GM18861 (cell line): ENCODE data around the gene CCDC186.
"Not testable (repeated sequence)": the region's sequence is repeated elsewhere in the genome, so short reads cannot be mapped to it uniquely, and the experiment has no call there.

Source experiments
- ATAC-seq: cut with Tn5 transposase; IDR thresholded peaks from one replicate; pipeline ENCODE4 v1.9.1; 2021; ENCODE audit not compliant: unreplicated experiment

The CCDC186 gene

DNA sequence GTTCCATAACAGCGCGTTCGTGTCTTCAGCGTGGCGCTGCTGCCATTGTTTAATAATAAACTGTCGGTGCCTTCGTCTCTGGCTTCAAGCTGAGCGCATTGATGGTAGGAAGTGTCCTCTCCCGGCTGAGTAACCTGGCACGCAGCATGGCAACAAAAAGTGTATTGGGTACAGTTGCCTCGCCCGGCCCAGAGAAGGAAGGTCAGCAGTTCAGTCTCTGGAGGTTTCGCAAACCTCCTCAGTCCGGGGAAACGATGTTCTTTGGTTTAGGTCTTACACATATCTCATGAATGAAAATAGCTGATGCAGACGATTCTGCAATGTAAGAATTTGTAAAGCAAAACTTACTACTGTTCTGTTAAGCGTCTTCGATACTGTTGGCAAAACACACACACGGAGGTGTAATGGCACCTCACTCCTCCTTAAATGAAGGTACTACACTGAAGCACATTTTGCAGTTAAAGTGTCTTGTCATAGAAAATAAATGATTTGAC is 739 bp upstream of the CCDC186 start:
- ATAC-seq, result peak; percentile 14

- no peak for ATAC-seq
Observed at GRCh38 chr10:114173603-114173920, 441 bp downstream of the CCDC186 start.

- no peak for ATAC-seq
Observed at GRCh38 chr10:114172776-114173602, 1.0 kb downstream of the CCDC186 start.

GRCh38 chr10:114172216-114172615 is 1.8 kb downstream of the CCDC186 start:
- ATAC-seq, result peak; percentile 27

GRCh38 chr10:114168450-114169009 is 5.5 kb downstream of the CCDC186 start:
- ATAC-seq, result no peak

GRCh38 chr10:114167985-114168384 is 6.0 kb downstream of the CCDC186 start:
- no peak for ATAC-seq

GRCh38 chr10:114166494-114166893 is 7.5 kb downstream of the CCDC186 start:
- no peak for ATAC-seq

- ATAC-seq, result no peak
Observed at GRCh38 chr10:114166043-114166442, 8.0 kb downstream of the CCDC186 start.

DNA sequence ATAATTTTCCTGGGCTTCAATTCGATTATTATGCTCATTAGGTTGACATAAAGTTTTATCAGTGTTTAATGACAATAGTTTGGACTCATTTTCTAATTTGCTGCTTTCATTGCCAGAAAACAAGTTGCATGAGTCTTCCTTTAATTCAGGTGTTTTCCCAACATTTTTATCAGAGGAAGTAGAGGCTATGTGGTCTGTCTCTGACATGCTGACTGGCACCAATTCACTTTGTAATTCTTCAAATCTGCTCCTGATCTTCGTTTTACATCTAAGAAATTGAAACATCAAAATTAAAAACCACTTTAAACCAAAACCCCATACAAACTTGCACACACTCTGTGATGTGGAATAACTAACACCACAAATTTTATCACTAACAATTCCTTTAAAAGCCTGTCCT is 10.9 kb downstream of the CCDC186 start:
- no peak for ATAC-seq

DNA sequence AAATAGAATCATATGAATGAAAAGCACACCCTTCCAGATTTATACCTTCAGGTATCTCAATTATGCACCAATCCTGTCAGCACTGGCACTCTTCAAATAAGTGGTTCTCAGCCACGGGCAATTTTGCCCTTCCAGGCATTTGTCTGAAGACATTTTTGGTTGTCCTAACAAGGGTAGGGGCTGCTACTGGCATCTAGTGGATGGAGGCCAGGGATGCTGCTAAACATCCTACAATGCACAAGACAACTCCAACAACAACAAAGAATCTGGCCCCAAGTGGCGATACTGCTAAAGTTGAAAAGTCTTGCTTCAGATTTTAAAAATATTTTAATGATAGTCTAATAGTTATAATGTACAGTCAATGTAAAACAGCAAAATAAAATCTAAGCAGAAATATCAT is 16.1 kb downstream of the CCDC186 start:
- ATAC-seq, result no peak

DNA sequence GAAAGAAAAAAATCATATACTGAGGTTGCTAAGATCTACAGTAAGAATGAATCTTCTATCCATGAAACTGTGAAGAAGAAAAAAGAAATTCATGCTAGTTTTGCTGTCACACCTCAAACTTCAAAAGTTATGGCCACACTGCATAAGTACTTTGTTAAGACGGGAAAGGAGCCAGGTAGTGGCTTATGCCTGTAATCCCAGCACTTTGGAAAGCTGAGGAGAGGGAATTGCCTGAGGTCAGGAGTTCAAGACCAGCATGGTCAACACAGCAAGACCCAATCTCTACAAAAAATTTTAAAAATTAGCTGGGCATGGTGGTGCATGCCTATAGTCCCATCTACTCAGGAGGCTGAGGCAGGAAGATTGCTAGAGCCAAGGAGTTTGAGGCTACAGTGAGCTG is 22.1 kb downstream of the CCDC186 start:
- no peak for ATAC-seq

DNA sequence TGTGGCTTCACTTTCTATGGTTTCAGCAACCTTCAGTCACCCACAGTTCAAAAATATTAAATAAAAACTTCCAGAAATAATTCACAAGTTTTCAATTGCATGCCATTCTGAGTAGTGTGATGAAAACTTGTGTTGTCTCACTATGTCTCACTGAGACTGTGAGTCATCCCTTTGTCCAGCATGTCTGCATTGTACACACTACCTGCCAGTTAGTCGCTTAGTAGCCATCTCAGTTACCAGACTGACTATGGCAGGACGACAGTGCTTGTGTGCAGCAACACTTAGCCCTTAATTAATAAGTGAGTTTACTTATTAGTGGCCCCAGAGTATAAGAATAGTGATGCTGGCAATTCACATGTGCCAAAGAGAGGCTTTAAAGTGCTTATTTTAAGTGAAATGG is 22.5 kb downstream of the CCDC186 start:
- no peak for ATAC-seq

DNA sequence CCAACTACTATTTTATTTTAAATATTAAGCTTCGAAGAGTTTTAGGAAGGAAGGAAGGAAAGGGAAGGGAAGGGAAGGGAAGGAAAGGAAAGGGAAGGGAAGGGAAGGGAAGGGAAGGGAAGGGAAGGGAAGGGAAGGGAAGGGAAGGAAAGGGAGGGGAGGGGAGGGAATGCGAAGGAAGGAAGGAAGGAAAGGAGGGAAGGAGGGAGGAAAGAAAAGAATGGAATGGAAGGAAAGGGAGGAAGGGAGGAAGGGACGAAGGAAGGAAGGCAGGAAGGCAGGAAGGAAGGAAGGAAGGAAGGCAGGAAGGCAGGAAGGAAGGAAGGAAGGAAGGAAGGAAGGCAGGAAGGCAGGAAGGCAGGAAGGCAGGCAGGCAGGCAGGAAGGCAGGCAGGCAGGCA is 24.5 kb downstream of the CCDC186 start:
- not testable (repeated sequence) for ATAC-seq

GRCh38 chr10:114143160-114143559 is 30.8 kb downstream of the CCDC186 start:
- no peak for ATAC-seq

DNA sequence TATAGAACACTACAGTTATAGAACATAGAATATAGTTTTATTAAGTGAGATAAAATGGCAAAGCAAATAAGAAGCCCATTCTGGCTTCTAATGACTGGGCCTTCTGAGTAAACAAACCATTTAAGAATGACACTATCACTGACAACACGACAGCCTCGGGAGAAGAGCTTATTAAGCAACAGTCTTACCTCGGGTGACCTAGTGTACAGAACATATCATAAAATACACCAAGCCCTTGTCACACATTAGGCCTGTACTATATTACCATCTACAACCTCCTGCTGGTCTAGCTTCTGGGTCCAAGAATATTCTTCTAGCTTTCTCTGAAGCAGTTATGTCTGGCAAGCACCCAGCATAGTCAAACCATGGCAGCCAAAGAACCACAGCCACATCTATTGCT is 32.0 kb downstream of the CCDC186 start:
- no peak for ATAC-seq

GRCh38 chr10:114140827-114141226 is 33.2 kb downstream of the CCDC186 start:
- not testable (repeated sequence) for ATAC-seq

- ATAC-seq, result no peak
Observed at GRCh38 chr10:114140036-114140435, 34.0 kb downstream of the CCDC186 start.

DNA sequence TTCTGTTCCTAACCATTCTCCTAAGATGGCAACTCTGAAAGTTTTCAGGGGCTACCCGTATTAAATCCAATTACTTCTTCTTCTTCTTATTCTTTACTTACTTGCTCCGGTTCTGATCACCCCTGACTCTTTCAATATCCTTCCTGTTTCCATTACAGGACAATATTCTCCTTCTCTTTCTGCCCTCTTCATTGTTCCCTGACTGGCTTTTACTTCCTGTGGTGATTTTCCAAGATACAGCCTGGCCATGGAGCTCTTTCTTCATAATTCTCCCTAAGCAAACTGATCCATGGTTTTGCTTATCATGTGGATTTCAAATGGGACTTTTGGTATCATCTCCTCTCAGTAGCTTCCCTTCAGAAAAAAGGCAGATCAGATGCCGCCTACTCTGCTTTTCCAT is 35.4 kb downstream of the CCDC186 start:
- ATAC-seq, result no peak

DNA sequence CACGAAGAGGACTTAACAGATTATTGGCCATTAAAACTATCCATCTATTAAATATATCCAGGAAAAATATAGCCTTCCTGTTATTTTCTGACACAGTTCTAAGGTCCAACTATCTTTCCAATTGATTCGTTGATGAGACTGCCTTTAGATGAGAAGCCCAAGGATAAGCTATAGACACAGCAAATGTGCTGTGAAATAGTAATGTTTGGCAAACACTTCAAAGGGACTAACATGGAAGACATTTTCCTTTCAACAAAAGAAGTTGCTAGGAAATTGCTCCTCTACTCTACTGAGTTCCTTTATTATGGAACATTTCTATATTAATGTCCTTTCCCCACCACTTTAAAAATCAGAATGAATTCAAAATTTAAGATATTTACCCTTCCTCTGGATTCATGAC is 38.5 kb downstream of the CCDC186 start:
- ATAC-seq, result no peak

DNA sequence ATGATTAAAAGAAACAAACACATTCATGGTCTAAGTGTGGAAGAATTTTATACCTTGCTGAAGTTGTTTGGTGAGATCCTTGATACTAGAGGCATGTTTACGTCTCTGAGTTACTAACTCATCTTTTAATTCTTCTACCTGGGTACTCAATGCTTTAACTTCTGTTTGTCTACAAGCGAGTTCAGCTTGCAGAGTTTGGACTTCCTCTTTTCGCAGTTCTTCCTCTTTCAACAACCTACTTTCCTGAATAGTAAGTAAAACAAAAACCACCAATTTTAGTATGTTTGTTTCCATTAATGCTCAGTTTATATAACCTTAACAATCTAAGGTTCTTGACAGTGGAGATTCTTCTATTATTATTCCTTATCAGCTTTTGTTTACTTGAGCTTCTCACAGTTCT is 42.9 kb downstream of the CCDC186 start:
- peak; percentile 83 for ATAC-seq

DNA sequence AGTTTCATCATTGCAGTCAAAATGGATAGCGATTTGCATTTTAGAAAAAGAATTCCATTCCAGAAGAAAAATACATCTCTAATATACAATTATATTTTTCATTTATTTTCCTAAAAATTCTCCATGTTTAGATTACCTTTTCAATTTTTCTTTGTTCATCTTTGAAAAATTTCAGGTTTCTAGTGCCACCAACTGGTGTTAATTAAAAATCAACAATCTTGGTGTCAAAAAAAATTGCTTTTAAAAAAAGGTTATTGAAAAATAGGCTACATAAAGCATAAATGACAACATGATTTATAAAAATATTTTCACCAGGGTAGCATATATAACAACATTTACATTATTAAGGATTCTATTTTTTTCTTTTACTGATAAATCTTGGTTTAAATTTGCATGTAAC is 53.0 kb downstream of the CCDC186 start:
- no peak for ATAC-seq

DNA sequence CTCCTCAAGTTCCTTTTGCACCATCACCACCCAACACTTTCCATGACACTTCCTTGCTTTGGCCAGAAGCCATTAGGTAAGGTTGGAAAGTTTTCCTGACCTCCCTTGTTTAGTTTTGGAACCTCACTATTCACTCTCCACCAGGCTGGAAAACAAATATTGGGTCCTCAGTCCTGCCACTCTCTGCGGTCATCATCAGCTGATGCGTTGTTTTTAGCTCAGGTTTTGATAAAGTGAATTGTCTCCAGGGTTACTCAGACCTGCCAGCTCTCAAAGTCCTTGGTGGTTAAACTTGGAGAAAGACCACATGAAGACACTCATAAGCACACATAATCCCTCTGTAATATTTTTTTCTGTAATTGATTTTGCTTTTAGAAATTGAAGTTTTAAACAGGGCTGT is 55.5 kb downstream of the CCDC186 start:
- no peak for ATAC-seq

DNA sequence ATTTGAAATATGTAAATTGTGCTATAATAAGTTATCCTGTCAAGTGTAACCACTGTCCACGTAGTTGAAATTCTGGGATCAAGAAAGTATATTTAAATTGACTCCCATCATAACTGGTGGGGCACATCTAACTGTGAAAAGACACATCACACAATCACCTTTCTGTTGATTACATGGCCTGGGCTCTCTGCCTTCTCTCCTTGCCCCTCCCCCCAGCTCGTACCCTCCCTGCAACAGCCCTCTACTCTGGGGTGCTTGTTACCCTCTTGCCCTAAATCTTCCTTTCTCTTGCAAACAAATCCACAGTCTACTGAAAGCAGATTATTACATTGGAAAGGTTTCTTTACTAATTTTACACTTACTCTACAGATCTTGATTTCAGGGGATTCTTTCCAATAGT is 56.3 kb downstream of the CCDC186 start:
- ATAC-seq, result no peak
